ENCODE measurements around the gene CST9L. TPM values are rescaled to one million over a fixed set of nuclear protein-coding genes. Genes with fewer than 3 reads are reported as not detected.

The CST9L gene
- total and polyA plus RNA-seq, 2 of the 13 experiments (the other 11 are each of a cell fraction or from before 2014, with no cell fraction given): 0.15 TPM; not detected in 1

- no peak; the same call in none of the 2 replicates for TF ChIP-seq CENPT (CRISPR knock-in tag; IDR thresholded peaks at IDR 0.05; ENCODE audit: low read depth)
- peak; percentile 26; the same call in 1 of the 2 replicates for TF ChIP-seq ZMYM3 (CRISPR knock-in tag; IDR thresholded peaks at IDR 0.05)
- TF ChIP-seq ZNF451 (CRISPR knock-in tag; IDR thresholded peaks at IDR 0.05): 0 out of 2 replicates have a peak, but pooled peaks have one; percentile 17
- peak; percentile 76 for TF ChIP-seq BCL6 (CRISPR knock-in tag; IDR thresholded peaks at IDR 0.05)
- TF ChIP-seq SPEN (CRISPR knock-in tag; IDR thresholded peaks at IDR 0.05; ENCODE audit: low read depth): peak; percentile 24
- no peak for TF ChIP-seq SSRP1 (CRISPR knock-in tag; IDR thresholded peaks at IDR 0.05)
- TF ChIP-seq AKNA (CRISPR knock-in tag; IDR thresholded peaks at IDR 0.05; ENCODE audit: borderline replicate concordance): no peak
- no peak for TF ChIP-seq PHF8 (CRISPR knock-in tag; IDR thresholded peaks at IDR 0.05)
- peak; percentile 64; the same call in 1 of the 2 replicates for TF ChIP-seq ZBTB10 (CRISPR knock-in tag; IDR thresholded peaks at IDR 0.05; ENCODE audit: borderline replicate concordance)
- no peak for TF ChIP-seq ZNF577 (CRISPR knock-in tag; IDR thresholded peaks at IDR 0.05; ENCODE audit: borderline replicate concordance, low read depth)
- no peak; the same call in 1 of the 2 replicates for TF ChIP-seq HOXD1 (CRISPR knock-in tag; IDR thresholded peaks at IDR 0.05)
- no peak for TF ChIP-seq HDAC6 (IDR thresholded peaks at IDR 0.05; ENCODE audit: low read depth, low read length)
- TF ChIP-seq TCF12 (IDR thresholded peaks at IDR 0.05): no peak
- TF ChIP-seq TCF12 (CRISPR knock-in tag; IDR thresholded peaks at IDR 0.05): peak; percentile 77; the same call in 1 of the 2 replicates
- peak; percentile 7; the same call in 1 of the 2 replicates for TF ChIP-seq ZNF501 (CRISPR knock-in tag; IDR thresholded peaks at IDR 0.05)
- no peak for TF ChIP-seq FOXK2 (IDR thresholded peaks at IDR 0.05)
- peak; percentile 74; the same call in 1 of the 2 replicates for TF ChIP-seq ZNF256 (CRISPR knock-in tag; conservative IDR thresholded peaks at IDR 0.05)
- no peak for TF ChIP-seq RARG (CRISPR knock-in tag; IDR thresholded peaks at IDR 0.05; ENCODE audit: low read depth)
- no peak for TF ChIP-seq ZNF207 (IDR thresholded peaks at IDR 0.05; ENCODE audit: borderline replicate concordance)
- TF ChIP-seq KAT8 (CRISPR knock-in tag; IDR thresholded peaks at IDR 0.05): peak; percentile 64
- TF ChIP-seq ZNF333 (CRISPR knock-in tag; IDR thresholded peaks at IDR 0.05; ENCODE audit: borderline replicate concordance): no peak
- no peak for TF ChIP-seq ZNF724P (CRISPR knock-in tag; IDR thresholded peaks at IDR 0.05; ENCODE audit: borderline replicate concordance)
Measured at GRCh38 chr20:23585808-23586734, 17.8 kb upstream of the CST9L start (continued).
